SW480 (cell line): ENCODE data around the gene WDR5B.
A peak's percentile ranks its signal among the peaks of the same experiment; 100 is the strongest.

Source experiments
- DNase-seq: peaks from one replicate; pipeline ENCODE4 v3.0.0-alpha.2; 2016; ENCODE audit warnings: low spot score

Gene WDR5B

GRCh38 chr3:122365582-122366378 lies 50.1 kb downstream of the WDR5B start:
- peak; percentile 32 for DNase-seq

GRCh38 chr3:122365073-122365472 lies 50.8 kb downstream of the WDR5B start:
- no peak for DNase-seq

GRCh38 chr3:122364490-122364889 lies 51.4 kb downstream of the WDR5B start:
- no peak for DNase-seq
